Measurements from ENCODE around the gene NRAP.

- TF ChIP-seq ZFP3 (tag by site-specific recombination; IDR thresholded peaks at IDR 0.05; ENCODE audit: low read depth): no peak
- no peak for TF ChIP-seq ZFHX2 (tag by site-specific recombination; conservative IDR thresholded peaks at IDR 0.05)
- TF ChIP-seq ZFP41 (tag by site-specific recombination; IDR thresholded peaks at IDR 0.05; ENCODE audit: borderline replicate concordance): no peak
- TF ChIP-seq CTCF (tag by site-specific recombination; IDR thresholded peaks at IDR 0.05): no peak
- no peak for TF ChIP-seq ATF2 (tag by site-specific recombination; IDR thresholded peaks at IDR 0.05; ENCODE audit: low read depth)
- no peak for TF ChIP-seq ZNF830 (tag by site-specific recombination; IDR thresholded peaks at IDR 0.05; ENCODE audit: low read depth)
- TF ChIP-seq, protein P1, sequence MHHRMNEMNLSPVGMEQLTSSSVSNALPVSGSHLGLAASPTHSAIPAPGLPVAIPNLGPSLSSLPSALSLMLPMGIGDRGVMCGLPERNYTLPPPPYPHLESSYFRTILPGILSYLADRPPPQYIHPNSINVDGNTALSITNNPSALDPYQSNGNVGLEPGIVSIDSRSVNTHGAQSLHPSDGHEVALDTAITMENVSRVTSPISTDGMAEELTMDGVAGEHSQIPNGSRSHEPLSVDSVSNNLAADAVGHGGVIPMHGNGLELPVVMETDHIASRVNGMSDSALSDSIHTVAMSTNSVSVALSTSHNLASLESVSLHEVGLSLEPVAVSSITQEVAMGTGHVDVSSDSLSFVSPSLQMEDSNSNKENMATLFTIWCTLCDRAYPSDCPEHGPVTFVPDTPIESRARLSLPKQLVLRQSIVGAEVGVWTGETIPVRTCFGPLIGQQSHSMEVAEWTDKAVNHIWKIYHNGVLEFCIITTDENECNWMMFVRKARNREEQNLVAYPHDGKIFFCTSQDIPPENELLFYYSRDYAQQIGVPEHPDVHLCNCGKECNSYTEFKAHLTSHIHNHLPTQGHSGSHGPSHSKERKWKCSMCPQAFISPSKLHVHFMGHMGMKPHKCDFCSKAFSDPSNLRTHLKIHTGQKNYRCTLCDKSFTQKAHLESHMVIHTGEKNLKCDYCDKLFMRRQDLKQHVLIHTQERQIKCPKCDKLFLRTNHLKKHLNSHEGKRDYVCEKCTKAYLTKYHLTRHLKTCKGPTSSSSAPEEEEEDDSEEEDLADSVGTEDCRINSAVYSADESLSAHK (tag by site-specific recombination; IDR thresholded peaks at IDR 0.05): no peak
- TF ChIP-seq ZNF707 (tag by site-specific recombination; IDR thresholded peaks at IDR 0.05): no peak
- no peak for TF ChIP-seq ZNF157 (tag by site-specific recombination; IDR thresholded peaks at IDR 0.05)
- no peak for TF ChIP-seq ZNF214 (tag by site-specific recombination; IDR thresholded peaks at IDR 0.05; ENCODE audit: borderline replicate concordance)
- TF ChIP-seq ZFP37 (tag by site-specific recombination; IDR thresholded peaks at IDR 0.05): no peak
- no peak for TF ChIP-seq PRDM6 (tag by site-specific recombination; IDR thresholded peaks at IDR 0.05)
- TF ChIP-seq ZNF211 (tag by site-specific recombination; IDR thresholded peaks at IDR 0.05; ENCODE audit: low read depth): no peak
Measured at GRCh38 chr10:113619401-113619800, 44.4 kb downstream of the NRAP start.

Data from HEK293 (cell line).